Measurements from ENCODE around the gene FOXJ1. TPM values are rescaled to one million over a fixed set of nuclear protein-coding genes. Genes with fewer than 3 reads are reported as not detected.

Gene FOXJ1
- total and polyA plus RNA-seq, 2 of the 4 experiments (the other 2 are of a cell fraction), result 0.05 TPM; not detected in 1

GRCh38 chr17:76103274-76104139 is 37.5 kb downstream of the FOXJ1 start, which contains the start of gene EXOC7:
EXOC7 (minus strand) TSS chr17:76103787; CDS start chr17:76103692, 95 bp downstream.
- Histone ChIP-seq H2AFZ (replicated peaks; ENCODE audit: low read length, poor library complexity) (peak within 1 kb of the TSS; percentile 98), H3K79me1 (ENCODE audit: low read depth in 1 of 2, low read length in 2 of 2) (peaks cover 16 to 34% of the 10 kb centered on the region in 2 experiments)
- in situ Hi-C loops (cut with MboI; ENCODE audit: low sequenced_read_pairs), result no loop called here
- TF ChIP-seq BHLHE40 (IDR thresholded peaks at IDR 0.05; ENCODE audit: low read depth, low read length), result no peak
- TF ChIP-seq MXI1 (IDR thresholded peaks at IDR 0.05; ENCODE audit: borderline replicate concordance, low read depth, low read length), result 0 out of 2 replicates have a peak, but pooled peaks have one; percentile 17
- TF ChIP-seq POLR2A (IDR thresholded peaks at IDR 0.05; ENCODE audit: low read depth, low read length), result peak; percentile 79
- no peak for TF ChIP-seq NFE2L2 (IDR thresholded peaks at IDR 0.05; ENCODE audit: low read depth, low read length)
- no peak for TF ChIP-seq CHD1 (IDR thresholded peaks at IDR 0.05; ENCODE audit: low read depth, low read length)
- no peak; the same call in 1 of the 2 replicates for TF ChIP-seq SMC3 (IDR thresholded peaks at IDR 0.05; ENCODE audit: low read depth, low read length)
- no peak for TF ChIP-seq RCOR1 (IDR thresholded peaks at IDR 0.05; ENCODE audit: insufficient replicate concordance, low read length)
- no peak for TF ChIP-seq CEBPB (IDR thresholded peaks at IDR 0.05; ENCODE audit: low read depth, low read length)
- no peak for TF ChIP-seq USF2 (IDR thresholded peaks at IDR 0.05; ENCODE audit: low read depth, low read length)
- TF ChIP-seq CTCF (conservative IDR thresholded peaks at IDR 0.05; ENCODE audit: low read depth, low read length), result no peak
- TF ChIP-seq MAFK (IDR thresholded peaks at IDR 0.05; ENCODE audit: low read depth, low read length), result no peak
- TF ChIP-seq RAD21 (IDR thresholded peaks at IDR 0.05; ENCODE audit: low read length), result no peak
- TF ChIP-seq ELK1 (IDR thresholded peaks at IDR 0.05; ENCODE audit: borderline replicate concordance, low read depth, low read length), result no peak

More at GRCh38 chr17:76103274-76104139, 37.5 kb downstream of the FOXJ1 start, which contains the start of gene EXOC7:
- peak within 1 kb of the TSS; percentile 72 for H2BK120ac ChIP-seq (ENCODE audit: low read depth, low read length)
- H3K14ac ChIP-seq (replicated peaks; ENCODE audit: low read depth, low read length), result peak within 1 kb of the TSS; percentile 100
- 0 out of 2 replicates have a peak within 1 kb of the TSS, but pooled peaks have one; percentile 17 for H2BK20ac ChIP-seq (ENCODE audit: low read depth, low read length)
- H3K18ac ChIP-seq (ENCODE audit: low read depth, low read length), result peak within 1 kb of the TSS; percentile 89
- no peaks in the 10 kb centered on the region for H3K9me3 ChIP-seq (ENCODE audit: control insufficient read depth, insufficient read depth, low read length)
- H3K4me1 ChIP-seq (ENCODE audit: control insufficient read depth, insufficient read depth, low read length), result peaks cover 8% of the 10 kb centered on the region; the same call in 1 of the 2 replicates
- H3K27ac ChIP-seq (ENCODE audit: insufficient read depth, low read length), result peak within 1 kb of the TSS; percentile 90
- H3K9ac ChIP-seq (ENCODE audit: low read depth, low read length), result peak within 1 kb of the TSS; percentile 85
- peak within 1 kb of the TSS; percentile 96 for H2AK9ac ChIP-seq (replicated peaks; ENCODE audit: low read depth, low read length, poor library complexity)
- peak within 1 kb of the TSS; percentile 43; the same call in 1 of the 3 replicates for H2BK15ac ChIP-seq (ENCODE audit: low read depth, low read length)
- peaks cover 5% of the 10 kb centered on the region; the same call in 1 of the 2 replicates for H4K20me1 ChIP-seq (ENCODE audit: insufficient read depth, low read length)
- 7% methylated on average over 31 of the region's 55 CpGs; no CpG with 5 or more reads in 1 of the 2 experiments for WGBS, 2 experiments (ENCODE audit: extremely low coverage in 2 of 2, insufficient read length in 1 of 2)
- peak within 1 kb of the TSS; percentile 98 to 100 for H4K8ac ChIP-seq (ENCODE audit: low read depth in 2 of 2, low read length in 2 of 2)
- H3K4ac ChIP-seq (ENCODE audit: low read depth, low read length), result peak within 1 kb of the TSS; percentile 98
- peak within 1 kb of the TSS; percentile 91 for H2AK5ac ChIP-seq (ENCODE audit: low read depth, low read length)
- H3K4me2 ChIP-seq (ENCODE audit: low read depth, low read length), result peak within 1 kb of the TSS; percentile 95
- no TSS peak for BruUV-seq (replicated peaks)
- peaks cover 11% of the 10 kb centered on the region for H3K36me3 ChIP-seq (ENCODE audit: control insufficient read depth, insufficient read depth, low read length)
- intact Hi-C loops (cut with micrococcal nuclease) (no loop called here), dilution Hi-C loops (cut with HindIII; ENCODE audit: low sequenced_read_pairs, unreplicated experiment) (no loop called here)
- DNase-seq (peak; percentile 88), ATAC-seq (ENCODE audit: low read depth) (peak; percentile 93)
- no peaks in the 10 kb centered on the region for H3K27me3 ChIP-seq (ENCODE audit: control insufficient read depth, insufficient read depth, low read length)
- H4K5ac ChIP-seq (ENCODE audit: low read depth, low read length), result peak within 1 kb of the TSS; percentile 99
- peak within 1 kb of the TSS; percentile 97 for H4K91ac ChIP-seq (ENCODE audit: insufficient read depth, low read depth, low read length)
- H3K9me1 ChIP-seq (ENCODE audit: insufficient read depth, low read length), result peaks cover 10% of the 10 kb centered on the region
- peak within 1 kb of the TSS; percentile 84 for H3K56ac ChIP-seq (ENCODE audit: extremely low read depth, insufficient read depth, low read length)
- ChIA-PET POLR2A (ENCODE audit: unreplicated experiment) (interaction anchor here (0.6 kb wide), 2 partner anchors 8 to 324 kb away, joined by 3 to 4 read pairs; no protein-coding TSS in a partner anchor), CTCF (interaction anchor here (0.6 to 1.0 kb wide), 2 partner anchors 18 to 176 kb away, joined by 3 read pairs; no protein-coding TSS in a partner anchor)
- peak within 1 kb of the TSS; percentile 100 for H3K23ac ChIP-seq (ENCODE audit: low read depth, low read length)
- H2BK5ac ChIP-seq (ENCODE audit: low read depth, low read length, poor library complexity, severe bottlenecking), result peak within 1 kb of the TSS; percentile 92
- H3K4me3 ChIP-seq (ENCODE audit: insufficient read depth, low read depth, low read length), result peak within 1 kb of the TSS; percentile 78

All from IMR-90 (cell line).